Calu3 (cell line): ENCODE measurements around the gene PPM1L. TPM values are rescaled to one million over a fixed set of nuclear protein-coding genes. Genes with fewer than 3 reads are reported as not detected.

Experiments used
- BruUV-seq: library from RNA; stranded (reverse); fragments of 400-500 nt; replicated peaks from 2 replicates; lab custom pipeline; 2021; lab: Mats Ljungman, UMichigan
- CTCF ChIA-PET: fragments of 300-600 bp; sonication (Branson Sonifier 250); formaldehyde crosslinking; loops from one replicate; lab custom pipeline; 2022; ENCODE audit warnings: antibody characterized with exemption; lab: Charles Lee
- DNase-seq: peaks from one replicate; pipeline ENCODE4 v3.0.0; 2022
- H3K27ac Mint-ChIP-seq: one replicate; pipeline ENCODE4 v1.8.0; 2022; ENCODE audit warnings: mixed read lengths; ENCODE audit not compliant: unreplicated experiment
- H3K27me3 Mint-ChIP-seq: one replicate; pipeline ENCODE4 v1.8.0; 2022; ENCODE audit warnings: mixed read lengths; ENCODE audit not compliant: unreplicated experiment
- H3K36me3 Mint-ChIP-seq: one replicate; pipeline ENCODE4 v1.8.0; 2022; ENCODE audit warnings: mild to moderate bottlenecking, moderate library complexity, mixed read lengths; ENCODE audit not compliant: insufficient read depth, unreplicated experiment
- H3K4me1 Mint-ChIP-seq: one replicate; pipeline ENCODE4 v1.8.0; 2022; ENCODE audit warnings: mild to moderate bottlenecking, low read depth, mixed read lengths; ENCODE audit not compliant: unreplicated experiment
- H3K4me3 Mint-ChIP-seq: one replicate; pipeline ENCODE4 v1.8.0; 2022; ENCODE audit warnings: mild to moderate bottlenecking, low read depth, moderate library complexity, mixed read lengths; ENCODE audit not compliant: unreplicated experiment
- H3K9me3 Mint-ChIP-seq: one replicate; pipeline ENCODE4 v1.8.0; 2022; ENCODE audit warnings: low read depth, mixed read lengths; ENCODE audit not compliant: unreplicated experiment
- CTCF ChIP-seq: fragments of 200-600 bp; IDR thresholded peaks from one replicate; pipeline ENCODE4 v1.8.0; 2022; ENCODE audit warnings: antibody characterized with exemption; ENCODE audit not compliant: unreplicated experiment
- intact Hi-C: fragments of 100-400 bp; cut with micrococcal nuclease; formaldehyde crosslinking; loops from one replicate; pipeline ENCODE4 v1.10.0; 2022; ENCODE audit not compliant: unreplicated experiment
- total RNA-seq: library from RNA; stranded (reverse); gene quantifications from 2 replicates; pipeline ENCODE4 v1.2.3, GENCODE V29; 2022

Gene PPM1L
- total RNA-seq, 1 experiment from 2014 or later, result 18.4 TPM

- CTCF ChIA-PET, result interaction anchor here (0.7 kb wide), 1 partner anchor 1264 kb away, joined by 3 read pairs; no protein-coding TSS in a partner anchor
- H3K36me3 Mint-ChIP-seq, result no peaks in the 10 kb centered on the region
- no peak for DNase-seq
- TF ChIP-seq CTCF, result no peak
- intact Hi-C loops, result no loop called here
- H3K4me3 Mint-ChIP-seq, result no peak overlapping the region
- no peaks in the 10 kb centered on the region for H3K27me3 Mint-ChIP-seq
- BruUV-seq, result no TSS peak
- no peaks in the 10 kb centered on the region for H3K9me3 Mint-ChIP-seq
- peaks cover 25% of the 10 kb centered on the region for H3K4me1 Mint-ChIP-seq
- H3K27ac Mint-ChIP-seq, result no peak overlapping the region
These were observed 22.4 kb downstream of the PPM1L start for GRCh38 chr3:160778480-160778879.

- no peak for TF ChIP-seq CTCF
- Mint-ChIP-seq H3K4me3 (no peak overlapping the region), H3K36me3 (no peaks in the 10 kb centered on the region), H3K27me3 (no peaks in the 10 kb centered on the region), H3K9me3 (no peaks in the 10 kb centered on the region), H3K4me1 (peaks cover 25% of the 10 kb centered on the region), H3K27ac (no peak overlapping the region)
- intact Hi-C loops, result no loop called here
- no TSS peak for BruUV-seq
- DNase-seq, result no peak
- CTCF ChIA-PET, result interaction anchor here (0.7 kb wide), 2 partner anchors 33 to 1265 kb away, joined by 3 to 6 read pairs; no protein-coding TSS in a partner anchor
These were observed 23.0 kb downstream of the PPM1L start for GRCh38 chr3:160779040-160779439.

GRCh38 chr3:160780245-160780644 is 24.2 kb downstream of the PPM1L start:
- Mint-ChIP-seq H3K4me1 (peaks cover 30% of the 10 kb centered on the region), H3K4me3 (no peak overlapping the region), H3K36me3 (peaks cover 6% of the 10 kb centered on the region), H3K27ac (no peak overlapping the region), H3K27me3 (no peaks in the 10 kb centered on the region), H3K9me3 (no peaks in the 10 kb centered on the region)
- CTCF ChIA-PET, result no interaction called here
- no TSS peak for BruUV-seq
- no peak for TF ChIP-seq CTCF
- intact Hi-C loops, result no loop called here
- DNase-seq, result no peak

- no peak overlapping the region for H3K27ac Mint-ChIP-seq
- H3K4me3 Mint-ChIP-seq, result no peak overlapping the region
- no peaks in the 10 kb centered on the region for H3K27me3 Mint-ChIP-seq
- CTCF ChIA-PET, result no interaction called here
- peaks cover 41% of the 10 kb centered on the region for H3K4me1 Mint-ChIP-seq
- no peaks in the 10 kb centered on the region for H3K9me3 Mint-ChIP-seq
- BruUV-seq, result no TSS peak
- intact Hi-C loops, result no loop called here
- H3K36me3 Mint-ChIP-seq, result peaks cover 15% of the 10 kb centered on the region
- no peak for TF ChIP-seq CTCF
- no peak for DNase-seq
These were observed 25.4 kb downstream of the PPM1L start for GRCh38 chr3:160781402-160781801.
